ENCODE measurements around the gene C15orf40.
A peak's percentile ranks its signal among the peaks of the same experiment; 100 is the strongest.

Gene C15orf40

GRCh38 chr15:82966671-82967071, 44.8 kb downstream of the C15orf40 start:
- Histone ChIP-seq H3K4me3 (ENCODE audit: low read depth, low read length) (no peak overlapping the region), H3K4me1 (ENCODE audit: control insufficient read depth, insufficient read depth, low read length) (peaks cover 9% of the 10 kb centered on the region), H3K36me3 (ENCODE audit: control insufficient read depth, insufficient read depth, low read length) (no peaks in the 10 kb centered on the region), H3K9me3 (ENCODE audit: control insufficient read depth, insufficient read depth, low read length) (no peaks in the 10 kb centered on the region), H3K27me3 (ENCODE audit: control insufficient read depth, insufficient read depth, low read length) (no peaks in the 10 kb centered on the region), H3K9ac (ENCODE audit: low read depth, low read length) (no peak overlapping the region)

DNA sequence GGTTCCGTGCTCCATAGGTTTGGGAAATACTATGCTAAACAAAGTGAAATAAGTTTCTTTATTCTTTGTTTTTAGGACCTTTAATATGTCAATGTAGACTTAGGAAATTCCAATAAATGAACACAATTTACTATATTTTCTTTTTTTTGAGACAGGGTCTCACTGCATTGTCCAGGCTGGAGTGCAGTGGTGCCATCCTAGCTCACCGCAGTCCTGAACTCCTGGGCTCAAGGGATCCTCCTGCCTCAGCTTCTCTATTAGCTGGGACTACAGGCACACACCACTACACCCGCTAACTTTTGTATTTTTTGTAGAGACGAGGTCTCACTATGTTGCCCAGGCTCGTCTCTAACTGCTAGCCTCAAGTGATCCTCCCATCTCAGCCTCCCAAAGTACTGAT, 46.5 kb downstream of the C15orf40 start:
- Histone ChIP-seq H3K9ac (ENCODE audit: low read depth, low read length) (no peak overlapping the region), H3K4me3 (ENCODE audit: low read depth, low read length) (no peak overlapping the region), H3K9me3 (ENCODE audit: control insufficient read depth, insufficient read depth, low read length) (no peaks in the 10 kb centered on the region), H3K27me3 (ENCODE audit: control insufficient read depth, insufficient read depth, low read length) (no peaks in the 10 kb centered on the region), H3K36me3 (ENCODE audit: control insufficient read depth, insufficient read depth, low read length) (no peaks in the 10 kb centered on the region), H3K4me1 (ENCODE audit: control insufficient read depth, insufficient read depth, low read length) (peaks cover 11% of the 10 kb centered on the region)

DNA sequence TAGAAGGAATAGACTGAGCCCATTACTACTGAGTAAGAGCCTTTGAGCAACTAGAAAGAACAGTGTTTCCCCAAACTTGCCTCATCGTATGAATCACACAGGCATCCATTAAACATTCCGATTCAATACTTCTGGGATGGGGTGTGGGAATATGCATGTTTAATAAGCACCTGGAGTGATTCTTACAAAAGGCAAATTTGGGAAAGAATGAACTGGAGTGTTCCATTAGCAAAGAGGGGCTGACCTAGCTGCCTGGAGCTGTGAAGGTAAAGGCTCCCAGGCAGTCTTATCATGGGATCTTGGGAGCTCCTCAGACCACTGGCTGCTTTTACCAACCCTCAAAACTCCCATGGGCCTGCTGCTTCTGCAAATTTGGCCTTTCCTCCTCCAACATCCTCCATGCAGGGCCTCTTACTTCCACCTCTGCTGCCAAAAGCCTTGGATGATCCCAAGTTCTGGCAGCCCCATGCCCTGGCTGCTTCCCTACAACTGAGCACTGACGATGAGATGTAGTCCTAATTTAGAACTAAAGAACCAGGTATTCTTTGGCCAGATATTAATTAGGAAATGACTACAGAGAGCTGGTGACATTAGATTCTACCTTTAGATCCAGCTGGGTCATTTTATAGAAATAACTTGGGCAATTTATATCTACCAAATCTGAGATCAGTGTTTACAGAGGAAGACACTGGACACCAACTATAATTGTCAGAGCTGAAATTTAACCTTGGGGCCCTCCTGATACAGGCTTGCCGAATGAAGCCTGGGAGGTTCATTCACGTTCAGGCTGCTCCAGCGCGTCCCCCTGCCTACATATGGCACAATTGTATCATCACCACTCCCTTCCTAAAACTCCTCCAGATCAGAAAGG, 47.7 kb downstream of the C15orf40 start:
- no peaks in the 10 kb centered on the region for H3K9me3 ChIP-seq (ENCODE audit: control insufficient read depth, insufficient read depth, low read length)
- H3K4me3 ChIP-seq (ENCODE audit: low read depth, low read length): no peak overlapping the region
- H3K27me3 ChIP-seq (ENCODE audit: control insufficient read depth, insufficient read depth, low read length): no peaks in the 10 kb centered on the region
- H3K9ac ChIP-seq (ENCODE audit: low read depth, low read length): peak overlapping the region; percentile 14
- H3K36me3 ChIP-seq (ENCODE audit: control insufficient read depth, insufficient read depth, low read length): no peaks in the 10 kb centered on the region
- peaks cover 11% of the 10 kb centered on the region for H3K4me1 ChIP-seq (ENCODE audit: control insufficient read depth, insufficient read depth, low read length)

DNA sequence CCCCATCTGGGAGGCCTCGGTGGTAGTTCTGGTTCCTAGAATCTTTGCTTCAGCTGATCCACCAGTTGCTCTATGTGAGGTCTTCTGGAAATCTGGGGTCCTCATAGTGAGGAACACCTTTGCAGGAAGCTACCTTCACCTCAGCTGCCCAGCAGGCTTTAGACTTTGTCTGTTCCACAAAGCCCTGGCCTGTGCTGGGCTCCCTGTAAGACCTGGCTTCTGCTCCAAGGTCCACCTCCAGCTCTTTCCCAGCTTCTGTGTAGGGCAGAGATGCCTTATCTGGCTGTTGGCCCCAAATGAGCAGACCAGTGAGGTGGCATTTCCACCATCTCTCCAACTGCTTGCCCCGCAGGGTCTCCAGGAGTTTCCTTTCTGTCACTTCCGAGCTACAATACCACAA, 50.7 kb downstream of the C15orf40 start:
- Histone ChIP-seq H3K4me3 (ENCODE audit: low read depth, low read length) (no peak overlapping the region), H3K9me3 (ENCODE audit: control insufficient read depth, insufficient read depth, low read length) (no peaks in the 10 kb centered on the region), H3K27me3 (ENCODE audit: control insufficient read depth, insufficient read depth, low read length) (no peaks in the 10 kb centered on the region), H3K4me1 (ENCODE audit: control insufficient read depth, insufficient read depth, low read length) (peaks cover 11% of the 10 kb centered on the region), H3K36me3 (ENCODE audit: control insufficient read depth, insufficient read depth, low read length) (no peaks in the 10 kb centered on the region), H3K9ac (ENCODE audit: low read depth, low read length) (no peak overlapping the region)

- Histone ChIP-seq H3K27me3 (ENCODE audit: control insufficient read depth, insufficient read depth, low read length) (no peaks in the 10 kb centered on the region), H3K4me3 (ENCODE audit: low read depth, low read length) (no peak overlapping the region), H3K9me3 (ENCODE audit: control insufficient read depth, insufficient read depth, low read length) (no peaks in the 10 kb centered on the region), H3K36me3 (ENCODE audit: control insufficient read depth, insufficient read depth, low read length) (no peaks in the 10 kb centered on the region), H3K4me1 (ENCODE audit: control insufficient read depth, insufficient read depth, low read length) (peaks cover 11% of the 10 kb centered on the region), H3K9ac (ENCODE audit: low read depth, low read length) (no peak overlapping the region)
These were observed 52.0 kb downstream of the C15orf40 start for GRCh38 chr15:82959423-82959822.

- no peak overlapping the region for H3K4me3 ChIP-seq (ENCODE audit: low read depth, low read length)
- H3K4me1 ChIP-seq (ENCODE audit: control insufficient read depth, insufficient read depth, low read length): peaks cover 5% of the 10 kb centered on the region
- H3K36me3 ChIP-seq (ENCODE audit: control insufficient read depth, insufficient read depth, low read length): no peaks in the 10 kb centered on the region
- H3K27me3 ChIP-seq (ENCODE audit: control insufficient read depth, insufficient read depth, low read length): no peaks in the 10 kb centered on the region
- H3K9ac ChIP-seq (ENCODE audit: low read depth, low read length): no peak overlapping the region
- no peaks in the 10 kb centered on the region for H3K9me3 ChIP-seq (ENCODE audit: control insufficient read depth, insufficient read depth, low read length)
These were observed 52.8 kb downstream of the C15orf40 start for GRCh38 chr15:82958638-82959037.

- Histone ChIP-seq H3K36me3 (ENCODE audit: control insufficient read depth, insufficient read depth, low read length) (no peaks in the 10 kb centered on the region), H3K9me3 (ENCODE audit: control insufficient read depth, insufficient read depth, low read length) (no peaks in the 10 kb centered on the region), H3K4me1 (ENCODE audit: control insufficient read depth, insufficient read depth, low read length) (peaks cover 4% of the 10 kb centered on the region), H3K27me3 (ENCODE audit: control insufficient read depth, insufficient read depth, low read length) (peaks cover 28% of the 10 kb centered on the region), H3K9ac (ENCODE audit: low read depth, low read length) (peak within 1 kb of the TSS; percentile 5), H3K4me3 (ENCODE audit: low read depth, low read length) (peak within 1 kb of the TSS; percentile 55)
These were observed 59.0 kb downstream of the C15orf40 start, which contains the start of gene HOMER2 for GRCh38 chr15:82952158-82953081. Gene HOMER2 (minus strand): TSS chr15:82952720. CDS start chr15:82952535, 185 bp downstream.

GRCh38 chr15:82951472-82952157, 59.8 kb downstream of the C15orf40 start:
- peaks cover 28% of the 10 kb centered on the region for H3K27me3 ChIP-seq (ENCODE audit: control insufficient read depth, insufficient read depth, low read length)
- peaks cover 4% of the 10 kb centered on the region for H3K4me1 ChIP-seq (ENCODE audit: control insufficient read depth, insufficient read depth, low read length)
- no peaks in the 10 kb centered on the region for H3K9me3 ChIP-seq (ENCODE audit: control insufficient read depth, insufficient read depth, low read length)
- peak overlapping the region; percentile 5 for H3K9ac ChIP-seq (ENCODE audit: low read depth, low read length)
- H3K4me3 ChIP-seq (ENCODE audit: low read depth, low read length): peak overlapping the region; percentile 55
- no peaks in the 10 kb centered on the region for H3K36me3 ChIP-seq (ENCODE audit: control insufficient read depth, insufficient read depth, low read length)

GRCh38 chr15:82950746-82951370, 60.6 kb downstream of the C15orf40 start:
- H3K36me3 ChIP-seq (ENCODE audit: control insufficient read depth, insufficient read depth, low read length): no peaks in the 10 kb centered on the region
- H3K4me3 ChIP-seq (ENCODE audit: low read depth, low read length): no peak overlapping the region
- peaks cover 28% of the 10 kb centered on the region for H3K27me3 ChIP-seq (ENCODE audit: control insufficient read depth, insufficient read depth, low read length)
- no peak overlapping the region for H3K9ac ChIP-seq (ENCODE audit: low read depth, low read length)
- peaks cover 4% of the 10 kb centered on the region for H3K4me1 ChIP-seq (ENCODE audit: control insufficient read depth, insufficient read depth, low read length)
- no peaks in the 10 kb centered on the region for H3K9me3 ChIP-seq (ENCODE audit: control insufficient read depth, insufficient read depth, low read length)

DNA sequence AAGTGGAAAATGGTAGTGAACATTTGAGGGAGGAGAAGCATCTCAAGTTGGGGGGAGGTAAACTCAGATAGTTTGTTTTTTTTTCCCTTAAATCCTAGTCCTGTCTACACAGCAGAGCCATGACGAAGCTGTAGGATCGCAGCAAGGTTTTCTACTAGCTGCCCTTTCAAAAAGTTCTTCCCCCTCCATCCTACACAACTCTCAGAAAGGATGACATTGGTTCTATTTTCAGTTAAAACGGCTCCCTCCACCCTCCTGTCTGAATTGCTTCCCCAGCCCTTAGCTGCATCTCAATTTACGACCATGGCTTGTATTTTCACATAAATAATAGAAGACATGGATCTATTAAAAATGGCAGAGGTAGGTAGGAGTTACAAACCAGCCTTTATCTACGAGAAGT, 61.1 kb downstream of the C15orf40 start:
- Histone ChIP-seq H3K4me1 (ENCODE audit: control insufficient read depth, insufficient read depth, low read length) (peaks cover 4% of the 10 kb centered on the region), H3K4me3 (ENCODE audit: low read depth, low read length) (no peak overlapping the region), H3K9ac (ENCODE audit: low read depth, low read length) (no peak overlapping the region), H3K27me3 (ENCODE audit: control insufficient read depth, insufficient read depth, low read length) (peaks cover 28% of the 10 kb centered on the region), H3K9me3 (ENCODE audit: control insufficient read depth, insufficient read depth, low read length) (no peaks in the 10 kb centered on the region), H3K36me3 (ENCODE audit: control insufficient read depth, insufficient read depth, low read length) (no peaks in the 10 kb centered on the region)

GRCh38 chr15:82946155-82946701, 65.2 kb downstream of the C15orf40 start:
- peaks cover 12% of the 10 kb centered on the region for H3K27me3 ChIP-seq (ENCODE audit: control insufficient read depth, insufficient read depth, low read length)
- no peaks in the 10 kb centered on the region for H3K4me1 ChIP-seq (ENCODE audit: control insufficient read depth, insufficient read depth, low read length)
- H3K9me3 ChIP-seq (ENCODE audit: control insufficient read depth, insufficient read depth, low read length): no peaks in the 10 kb centered on the region
- no peak overlapping the region for H3K9ac ChIP-seq (ENCODE audit: low read depth, low read length)
- no peak overlapping the region for H3K4me3 ChIP-seq (ENCODE audit: low read depth, low read length)
- H3K36me3 ChIP-seq (ENCODE audit: control insufficient read depth, insufficient read depth, low read length): no peaks in the 10 kb centered on the region

All from iPS-15b (cell line).